Lung microvascular endothelial cell (primary cell): Measurements from ENCODE around the gene TRABD2A. TPM values are rescaled to one million over a fixed set of nuclear protein-coding genes. Genes with fewer than 3 reads are reported as not detected.

Source experiments
- DNase-seq, 2 donors: peaks; one replicate each; pipeline versions ENCODE4 v3.0.0 to v3.0.0-alpha.2; 2010; ENCODE audit warnings: low read depth in 2 of 2
- total RNA-seq: library from RNA; depleted of rRNA; stranded (reverse); fragments of >200 nt; gene quantifications from 2 replicates; pipeline ENCODE4 v1.2.1, GENCODE V29; 2014

The TRABD2A gene
- total RNA-seq, 1 donor from 2014 or later, result 0.99 TPM

- no peak for DNase-seq
Measured at GRCh38 chr2:84821806-84822205, 59.1 kb downstream of the TRABD2A start.

GRCh38 chr2:84817239-84817655 is 63.6 kb downstream of the TRABD2A start:
- DNase-seq, result no peak

GRCh38 chr2:84816426-84817026 is 64.4 kb downstream of the TRABD2A start:
- DNase-seq, result no peak

GRCh38 chr2:84815146-84815545 is 65.7 kb downstream of the TRABD2A start:
- peak in 1 of 2 donors; percentile 13 for DNase-seq

GRCh38 chr2:84811839-84812431 is 68.9 kb downstream of the TRABD2A start:
- no peak for DNase-seq

- DNase-seq, result peak in 1 of 2 donors; percentile 7
Measured at GRCh38 chr2:84808279-84808678, 72.6 kb downstream of the TRABD2A start.

GRCh38 chr2:84807063-84807485 is 73.8 kb downstream of the TRABD2A start:
- DNase-seq, result peak in 1 of 2 donors; percentile 96

- peak in 1 of 2 donors; percentile 64 for DNase-seq
Measured at GRCh38 chr2:84805250-84805958, 75.5 kb downstream of the TRABD2A start.

- DNase-seq, result no peak
Measured at GRCh38 chr2:84801811-84802210, 79.1 kb downstream of the TRABD2A start.

- DNase-seq, result no peak
Measured at GRCh38 chr2:84800194-84800805, 80.6 kb downstream of the TRABD2A start.

- DNase-seq, result no peak
Measured at GRCh38 chr2:84799772-84800171, 81.1 kb downstream of the TRABD2A start.

- DNase-seq, result no peak
Measured at GRCh38 chr2:84797271-84797670, 83.6 kb downstream of the TRABD2A start.

GRCh38 chr2:84796798-84797197 is 84.1 kb downstream of the TRABD2A start:
- no peak for DNase-seq

- DNase-seq, result no peak
Measured at GRCh38 chr2:84793641-84794040, 87.2 kb downstream of the TRABD2A start.

GRCh38 chr2:84792856-84793522 is 87.9 kb downstream of the TRABD2A start:
- DNase-seq, result peak in 1 of 2 donors; percentile 82

- DNase-seq, result no peak
Measured at GRCh38 chr2:84788498-84788897, 92.4 kb downstream of the TRABD2A start.

GRCh38 chr2:84788027-84788426 is 92.9 kb downstream of the TRABD2A start:
- DNase-seq, result no peak

GRCh38 chr2:84786601-84787000 is 94.3 kb downstream of the TRABD2A start:
- no peak for DNase-seq

GRCh38 chr2:84785950-84786349 is 94.9 kb downstream of the TRABD2A start:
- no peak for DNase-seq

GRCh38 chr2:84782717-84783442 is 98.0 kb downstream of the TRABD2A start:
- no peak for DNase-seq
